Measurements from ENCODE around the gene PDZD4. TPM values are rescaled to one million over a fixed set of nuclear protein-coding genes. Genes with fewer than 3 reads are reported as not detected.

The PDZD4 gene
- total RNA-seq, 2 donors from 2014 or later = 0.82 to 5.0 TPM

DNA sequence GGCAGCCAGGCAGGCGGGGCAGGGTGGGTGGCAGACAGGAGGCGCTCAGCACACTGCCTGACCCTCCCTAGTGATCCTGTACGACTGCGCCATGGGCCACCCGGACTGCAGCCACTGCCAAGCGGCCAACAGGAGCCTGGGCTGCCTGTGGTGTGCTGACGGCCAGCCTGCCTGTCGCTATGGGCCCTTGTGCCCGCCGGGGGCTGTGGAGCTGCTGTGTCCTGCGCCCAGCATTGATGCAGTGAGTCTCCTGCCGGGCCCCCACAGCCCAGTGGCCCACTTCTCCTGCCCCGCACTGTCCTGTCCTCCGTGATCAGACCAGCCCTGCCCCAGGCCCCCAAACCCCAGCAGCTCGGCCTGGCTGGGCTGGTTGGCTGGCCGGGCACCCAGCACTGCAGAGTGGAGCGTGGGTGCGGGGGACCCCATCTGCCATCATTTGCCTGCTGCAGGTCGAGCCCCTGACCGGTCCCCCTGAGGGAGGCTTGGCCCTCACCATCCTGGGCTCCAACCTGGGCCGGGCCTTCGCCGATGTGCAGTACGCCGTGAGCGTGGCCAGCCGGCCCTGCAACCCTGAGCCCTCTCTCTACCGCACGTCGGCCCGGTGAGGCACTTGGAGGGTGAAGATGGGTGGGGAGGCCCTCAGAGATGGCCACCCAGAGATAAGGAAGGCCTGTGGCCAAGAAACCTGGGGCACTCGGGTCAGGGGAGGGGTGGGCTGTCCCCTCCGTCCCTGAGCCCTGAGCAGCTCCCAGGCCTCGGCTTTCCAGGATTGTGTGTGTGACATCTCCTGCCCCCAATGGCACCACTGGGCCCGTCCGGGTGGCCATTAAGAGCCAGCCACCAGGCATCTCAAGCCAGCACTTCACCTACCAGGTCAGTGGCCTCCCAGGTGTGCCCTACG, 58.7 kb downstream of the PDZD4 start:
- DNase-seq (no peak), ATAC-seq (replicated peaks in 1 of 2) (no peak)
- Mint-ChIP-seq H3K27me3 (ENCODE audit: low read depth) (no peaks in the 10 kb centered on the region), H3K4me1 (ENCODE audit: low read depth) (peaks cover 4% of the 10 kb centered on the region), H3K27ac (no peak overlapping the region), H3K9me3 (no peaks in the 10 kb centered on the region), H3K36me3 (ENCODE audit: insufficient read depth in 2 of 2) (no peaks in the 10 kb centered on the region), H3K4me3 (no peak overlapping the region)

DNA sequence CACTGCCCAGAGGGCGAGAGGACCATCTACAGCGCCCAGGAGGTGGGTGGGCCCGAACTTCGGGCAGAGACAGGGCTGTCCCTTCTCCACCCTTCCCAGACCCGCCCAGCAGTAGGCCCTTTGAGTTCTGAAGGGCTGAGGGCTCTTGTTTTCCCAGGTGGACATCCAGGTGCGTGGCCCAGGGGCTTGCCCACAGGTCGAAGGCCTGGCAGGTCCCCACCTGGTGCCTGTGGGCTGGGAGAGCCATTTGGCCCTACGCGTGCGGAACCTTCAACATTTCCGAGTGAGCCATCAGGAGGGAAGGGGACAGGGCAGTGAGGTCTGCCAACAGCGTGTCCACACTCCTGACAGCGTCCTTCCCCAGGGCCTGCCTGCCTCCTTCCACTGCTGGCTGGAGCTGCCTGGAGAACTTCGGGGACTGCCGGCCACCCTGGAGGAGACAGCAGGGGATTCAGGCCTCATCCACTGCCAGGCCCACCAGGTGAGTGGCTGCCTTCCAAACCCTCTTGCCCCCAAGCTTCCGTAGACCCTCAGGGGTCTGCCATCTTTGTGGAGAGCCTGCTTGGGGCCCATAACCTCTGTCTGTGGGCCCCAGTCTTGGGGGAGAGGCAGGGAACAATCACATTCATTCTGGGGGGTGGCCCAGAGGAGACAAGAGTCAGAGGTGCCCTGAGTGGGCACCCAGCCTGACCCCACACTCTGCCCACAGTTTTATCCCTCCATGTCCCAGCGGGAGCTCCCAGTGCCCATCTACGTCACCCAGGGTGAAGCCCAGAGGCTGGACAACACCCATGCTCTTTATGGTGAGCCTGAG, 59.5 kb downstream of the PDZD4 start:
- no peak overlapping the region for H3K27ac Mint-ChIP-seq
- no peak for ATAC-seq (replicated peaks in 1 of 2)
- H3K9me3 Mint-ChIP-seq = no peaks in the 10 kb centered on the region
- H3K27me3 Mint-ChIP-seq (ENCODE audit: low read depth) = no peaks in the 10 kb centered on the region
- peaks cover 10% of the 10 kb centered on the region for H3K4me1 Mint-ChIP-seq (ENCODE audit: low read depth)
- H3K36me3 Mint-ChIP-seq (ENCODE audit: insufficient read depth in 2 of 2) = no peaks in the 10 kb centered on the region
- no peak overlapping the region for H3K4me3 Mint-ChIP-seq
- no peak for DNase-seq

DNA sequence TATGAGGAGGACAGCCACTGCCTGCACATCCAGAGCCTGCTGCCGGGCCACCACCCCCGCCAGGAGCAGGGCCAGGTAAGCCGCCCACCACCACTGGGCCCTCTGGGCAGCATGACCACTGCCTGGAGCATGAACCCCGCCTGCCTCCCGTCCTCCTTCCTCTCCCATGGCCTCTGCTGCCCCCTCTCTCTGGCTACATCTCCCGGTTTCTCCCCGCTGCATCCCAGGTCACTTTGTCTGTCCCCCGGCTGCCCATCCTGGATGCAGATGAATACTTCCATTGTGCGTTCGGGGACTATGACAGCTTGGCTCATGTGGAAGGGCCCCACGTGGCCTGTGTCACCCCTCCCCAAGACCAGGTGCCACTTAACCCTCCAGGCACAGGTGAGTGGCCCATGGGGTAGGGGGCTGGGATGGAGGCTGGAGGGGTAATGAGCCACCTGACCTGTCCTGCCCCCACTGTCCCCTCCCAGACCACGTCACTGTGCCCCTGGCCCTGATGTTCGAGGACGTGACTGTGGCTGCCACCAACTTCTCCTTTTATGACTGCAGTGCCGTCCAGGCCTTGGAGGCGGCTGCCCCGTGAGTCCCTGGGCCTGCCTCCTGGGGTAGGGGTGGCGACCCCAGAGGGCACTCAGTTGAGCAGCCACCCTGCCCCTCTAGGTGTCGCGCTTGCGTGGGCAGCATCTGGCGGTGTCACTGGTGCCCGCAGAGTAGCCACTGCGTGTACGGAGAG, 60.3 kb downstream of the PDZD4 start:
- no peak for ATAC-seq (replicated peaks in 1 of 2)
- H3K27me3 Mint-ChIP-seq (ENCODE audit: low read depth) = no peaks in the 10 kb centered on the region

DNA sequence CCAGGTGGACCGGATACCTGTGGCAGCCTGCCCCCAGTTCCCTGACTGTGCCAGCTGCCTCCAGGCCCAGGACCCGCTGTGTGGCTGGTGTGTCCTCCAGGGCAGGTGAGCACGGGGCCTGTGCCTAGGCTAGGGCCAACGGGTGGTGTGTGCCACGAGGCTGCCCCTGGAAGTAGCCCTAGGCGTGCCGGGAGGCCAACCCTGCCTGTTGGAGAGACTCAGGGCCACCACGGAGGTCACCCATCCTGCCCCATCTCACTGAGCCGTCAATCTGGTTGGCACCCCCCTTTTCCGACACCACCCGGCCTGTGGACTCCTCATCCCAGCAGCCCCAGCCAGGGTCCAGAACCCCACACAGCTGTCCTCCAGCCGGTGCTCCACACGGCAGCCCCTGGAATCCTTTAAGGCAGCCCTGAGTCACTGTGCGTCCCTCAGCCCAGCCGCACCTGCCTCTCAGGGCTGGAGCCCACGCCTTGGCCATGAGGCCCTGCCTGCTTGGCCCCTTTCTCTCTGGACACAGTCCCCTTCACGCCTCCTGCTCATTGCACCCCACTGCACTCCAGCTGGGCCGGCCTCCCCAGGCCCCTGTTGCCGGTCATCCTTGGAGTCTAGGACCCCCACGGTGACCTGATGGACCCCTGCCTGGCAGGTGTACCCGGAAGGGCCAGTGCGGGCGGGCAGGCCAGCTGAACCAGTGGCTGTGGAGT, 61.0 kb downstream of the PDZD4 start:
- H3K27ac Mint-ChIP-seq = no peak overlapping the region
- H3K27me3 Mint-ChIP-seq (ENCODE audit: low read depth) = no peaks in the 10 kb centered on the region
- H3K9me3 Mint-ChIP-seq = no peaks in the 10 kb centered on the region
- DNase-seq (no peak), ATAC-seq (replicated peaks in 1 of 2) (no peak)
- H3K4me1 Mint-ChIP-seq (ENCODE audit: low read depth) = peaks cover 10% of the 10 kb centered on the region
- no peaks in the 10 kb centered on the region for H3K36me3 Mint-ChIP-seq (ENCODE audit: insufficient read depth in 2 of 2)
- no peak overlapping the region for H3K4me3 Mint-ChIP-seq

More for the DNA sequence above, 60.3 kb downstream of the PDZD4 start:
- no peaks in the 10 kb centered on the region for H3K36me3 Mint-ChIP-seq (ENCODE audit: insufficient read depth in 2 of 2)
- DNase-seq = no peak
- peaks cover 10% of the 10 kb centered on the region for H3K4me1 Mint-ChIP-seq (ENCODE audit: low read depth)
- no peak overlapping the region for H3K27ac Mint-ChIP-seq
- no peaks in the 10 kb centered on the region for H3K9me3 Mint-ChIP-seq
- H3K4me3 Mint-ChIP-seq = no peak overlapping the region

DNA sequence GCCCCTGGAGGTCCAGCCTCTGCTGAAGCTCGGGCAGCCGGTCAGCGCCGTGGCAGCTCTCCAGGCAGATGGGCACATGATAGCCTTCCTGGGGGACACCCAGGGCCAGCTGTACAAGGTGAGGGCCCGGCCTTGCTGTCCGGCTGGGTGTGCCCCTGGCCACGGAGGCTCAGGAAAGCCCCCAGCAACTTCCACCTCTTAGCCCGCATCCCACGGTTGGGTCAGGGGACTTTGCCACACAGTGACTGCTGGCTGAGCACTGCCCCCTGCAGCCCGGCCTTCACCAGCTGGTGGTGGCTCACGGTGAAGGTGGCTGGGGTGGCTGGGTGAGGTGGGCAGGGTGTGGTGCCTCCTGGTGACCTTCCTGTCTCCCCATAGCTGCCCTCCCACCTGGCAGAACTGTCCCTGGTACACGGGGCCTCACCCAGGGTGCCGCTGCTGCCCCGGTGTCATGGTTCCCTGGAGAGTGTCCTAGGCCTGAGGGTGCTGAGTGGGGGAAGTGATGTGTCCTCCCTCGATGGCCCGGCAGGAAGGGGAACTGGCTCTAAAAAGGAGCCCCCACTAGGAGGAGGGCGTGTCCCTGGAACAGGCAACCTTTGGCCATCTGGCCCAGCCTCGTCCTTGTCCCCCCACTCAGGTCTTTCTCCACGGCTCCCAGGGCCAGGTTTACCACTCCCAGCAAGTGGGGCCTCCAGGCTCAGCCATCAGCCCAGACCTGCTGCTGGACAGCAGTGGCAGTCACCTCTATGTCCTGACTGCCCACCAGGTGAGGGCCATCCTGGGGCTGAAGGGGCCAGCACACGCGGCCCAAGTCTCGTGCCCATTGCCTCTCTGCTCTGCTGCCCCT, 61.8 kb downstream of the PDZD4 start:
- H3K27ac Mint-ChIP-seq = no peak overlapping the region
- DNase-seq = no peak
- peak overlapping the region in 1 of 2 donors; percentile 27 for H3K4me3 Mint-ChIP-seq

DNA sequence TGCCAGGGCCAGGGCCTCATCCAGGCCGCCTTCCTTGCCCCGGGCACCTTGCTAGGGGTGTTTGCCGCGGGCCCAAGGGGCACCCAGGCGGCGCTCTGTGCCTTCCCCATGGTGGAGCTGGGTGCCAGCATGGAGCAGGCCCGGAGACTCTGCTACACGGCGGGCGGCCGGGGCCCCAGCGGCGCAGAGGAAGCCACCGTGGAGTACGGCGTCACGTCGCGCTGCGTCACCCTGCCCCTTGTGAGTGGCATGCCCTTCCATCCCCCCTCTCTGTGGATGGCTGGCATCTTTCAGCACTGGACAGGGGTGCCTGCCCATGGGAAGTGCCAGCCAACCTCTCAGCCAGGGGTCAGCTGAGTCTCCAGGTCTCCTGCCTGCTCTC, 62.7 kb downstream of the PDZD4 start:
- H3K4me3 Mint-ChIP-seq = no peak overlapping the region
- H3K36me3 Mint-ChIP-seq (ENCODE audit: insufficient read depth in 2 of 2) = no peaks in the 10 kb centered on the region
- H3K4me1 Mint-ChIP-seq (ENCODE audit: low read depth) = peaks cover 17% of the 10 kb centered on the region
- H3K27me3 Mint-ChIP-seq (ENCODE audit: low read depth) = peaks cover 9% of the 10 kb centered on the region
- no peak overlapping the region for H3K27ac Mint-ChIP-seq
- ATAC-seq (replicated peaks in 1 of 2) (no peak), DNase-seq (no peak)
- no peaks in the 10 kb centered on the region for H3K9me3 Mint-ChIP-seq

More for the DNA sequence above, 61.8 kb downstream of the PDZD4 start:
- no peaks in the 10 kb centered on the region for H3K9me3 Mint-ChIP-seq
- peaks cover 5% of the 10 kb centered on the region for H3K27me3 Mint-ChIP-seq (ENCODE audit: low read depth)
- ATAC-seq (replicated peaks in 1 of 2) = no peak
- no peaks in the 10 kb centered on the region for H3K36me3 Mint-ChIP-seq (ENCODE audit: insufficient read depth in 2 of 2)
- peaks cover 17% of the 10 kb centered on the region for H3K4me1 Mint-ChIP-seq (ENCODE audit: low read depth)

DNA sequence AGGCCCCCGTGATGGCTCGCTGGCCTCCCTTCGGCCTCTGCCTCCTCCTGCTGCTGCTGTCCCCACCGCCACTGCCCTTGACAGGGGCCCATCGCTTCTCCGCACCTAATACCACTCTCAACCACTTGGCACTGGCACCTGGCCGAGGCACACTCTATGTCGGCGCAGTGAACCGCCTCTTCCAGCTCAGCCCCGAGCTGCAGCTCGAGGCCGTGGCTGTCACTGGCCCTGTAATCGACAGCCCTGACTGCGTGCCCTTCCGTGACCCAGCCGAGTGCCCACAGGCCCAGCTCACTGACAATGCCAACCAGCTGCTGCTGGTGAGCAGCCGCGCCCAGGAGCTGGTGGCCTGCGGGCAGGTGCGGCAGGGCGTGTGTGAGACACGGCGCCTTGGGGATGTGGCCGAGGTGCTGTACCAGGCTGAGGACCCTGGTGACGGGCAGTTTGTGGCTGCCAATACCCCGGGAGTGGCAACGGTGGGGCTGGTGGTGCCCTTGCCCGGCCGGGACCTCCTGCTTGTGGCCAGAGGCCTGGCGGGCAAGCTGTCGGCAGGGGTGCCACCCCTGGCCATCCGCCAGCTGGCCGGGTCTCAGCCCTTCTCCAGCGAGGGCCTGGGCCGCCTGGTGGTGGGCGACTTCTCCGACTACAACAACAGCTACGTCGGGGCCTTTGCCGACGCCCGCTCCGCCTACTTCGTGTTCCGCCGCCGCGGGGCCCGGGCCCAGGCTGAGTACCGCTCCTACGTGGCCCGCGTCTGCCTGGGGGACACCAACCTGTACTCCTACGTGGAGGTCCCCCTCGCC, 63.3 kb downstream of the PDZD4 start:
- Mint-ChIP-seq H3K27ac (no peak overlapping the region), H3K4me1 (ENCODE audit: low read depth) (peaks cover 17% of the 10 kb centered on the region), H3K27me3 (ENCODE audit: low read depth) (peaks cover 9% of the 10 kb centered on the region), H3K36me3 (ENCODE audit: insufficient read depth in 2 of 2) (no peaks in the 10 kb centered on the region), H3K9me3 (no peaks in the 10 kb centered on the region), H3K4me3 (peak overlapping the region in 1 of 2 donors; percentile 39)
- no peak for ATAC-seq (replicated peaks in 1 of 2)
- no peak for DNase-seq

DNA sequence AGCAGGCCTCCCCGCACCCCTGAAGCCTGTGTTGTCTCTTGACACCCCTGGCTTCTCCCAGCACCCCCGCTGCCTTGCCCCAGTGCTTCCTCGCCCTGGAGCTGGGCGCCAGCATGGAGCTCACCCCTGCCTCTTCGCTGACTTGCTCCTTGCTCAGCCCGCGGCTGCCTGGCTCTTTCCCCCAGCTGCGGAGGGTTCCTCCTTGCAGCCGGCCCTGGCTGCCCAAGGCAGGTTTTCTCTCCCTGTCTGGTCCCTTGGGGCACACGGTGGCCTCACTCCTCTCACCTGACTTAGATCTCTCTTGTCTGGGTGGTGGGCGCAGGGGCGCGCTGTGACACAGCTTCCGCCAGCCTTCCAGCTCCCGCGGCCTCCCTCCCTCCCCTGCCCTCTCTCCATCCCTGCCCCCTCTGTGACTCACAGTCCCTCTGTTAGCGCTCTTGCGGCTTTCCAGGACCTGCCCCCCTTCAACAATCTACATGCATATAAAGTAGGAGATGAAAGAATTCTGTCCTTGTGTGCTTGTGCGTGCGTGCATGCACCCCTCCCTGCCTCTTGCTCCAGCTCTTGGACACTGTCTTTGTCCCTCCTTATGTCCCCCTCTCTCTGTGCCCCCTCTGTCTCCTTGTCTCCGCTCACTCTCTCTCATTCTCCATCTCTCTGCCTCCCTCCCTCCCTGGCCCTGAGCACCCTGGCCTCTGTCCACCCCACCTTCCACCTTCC, 64.1 kb downstream of the PDZD4 start:
- Mint-ChIP-seq H3K4me1 (ENCODE audit: low read depth) (peaks cover 17% of the 10 kb centered on the region), H3K9me3 (no peaks in the 10 kb centered on the region), H3K27me3 (ENCODE audit: low read depth) (peaks cover 9% of the 10 kb centered on the region), H3K27ac (no peak overlapping the region), H3K4me3 (peak overlapping the region; percentile 24 to 60), H3K36me3 (ENCODE audit: insufficient read depth in 2 of 2) (no peaks in the 10 kb centered on the region)
- DNase-seq (peak in 1 of 2 donors; percentile 33), ATAC-seq (replicated peaks in 1 of 2) (peak; percentile 58 to 59)

DNA sequence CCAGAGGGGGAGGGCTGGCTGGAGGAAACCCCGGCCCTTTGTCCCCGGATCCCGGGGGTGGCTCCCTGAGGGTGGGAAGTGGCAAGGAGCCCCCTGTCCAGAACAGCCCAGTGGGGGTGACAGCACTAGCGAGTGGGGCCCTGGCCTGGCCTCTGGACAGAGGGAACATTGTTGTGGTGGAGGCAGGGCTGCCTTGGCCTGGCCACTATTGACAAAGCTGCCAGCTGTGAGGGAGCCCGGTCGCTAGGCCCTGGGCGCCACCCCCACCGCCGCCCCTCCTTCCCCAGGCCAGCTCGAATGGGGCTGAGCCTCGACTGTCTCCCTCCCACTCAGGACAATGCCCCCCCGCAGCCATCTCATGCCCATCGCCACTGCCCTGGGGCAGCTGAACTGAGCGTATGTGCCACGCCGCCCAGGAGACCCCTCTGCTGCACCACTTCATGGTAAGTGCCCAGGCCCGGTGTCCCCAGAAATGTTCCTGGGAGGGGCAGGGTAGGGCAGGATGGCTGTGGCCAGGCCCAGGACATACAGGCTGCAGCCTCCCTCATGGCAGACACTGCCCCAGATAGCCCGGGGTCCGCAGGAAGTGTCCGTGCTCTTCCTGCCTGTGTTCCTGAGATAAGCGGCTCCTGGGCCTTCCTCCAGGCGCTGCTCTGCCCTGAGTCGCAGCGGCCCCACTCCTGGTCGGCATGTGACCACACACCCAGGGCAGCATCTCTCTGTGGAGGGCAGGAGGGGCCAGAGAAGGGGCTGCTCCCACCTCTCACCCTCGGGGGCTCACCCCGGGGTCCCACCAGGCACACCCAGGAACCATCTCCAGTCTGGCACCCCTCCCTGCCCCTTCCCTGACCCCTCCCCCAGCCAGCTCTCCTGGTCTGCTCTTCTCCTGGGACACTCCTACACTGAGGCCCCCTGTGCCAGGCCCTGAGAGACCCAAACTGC, 64.9 kb downstream of the PDZD4 start:
- Mint-ChIP-seq H3K27ac (no peak overlapping the region), H3K27me3 (ENCODE audit: low read depth) (peaks cover 9% of the 10 kb centered on the region), H3K9me3 (no peaks in the 10 kb centered on the region), H3K4me3 (peak overlapping the region in 1 of 2 donors; percentile 60), H3K4me1 (ENCODE audit: low read depth) (peaks cover 17% of the 10 kb centered on the region), H3K36me3 (ENCODE audit: insufficient read depth in 2 of 2) (no peaks in the 10 kb centered on the region)
- ATAC-seq (replicated peaks in 1 of 2) = no peak
- no peak for DNase-seq

DNA sequence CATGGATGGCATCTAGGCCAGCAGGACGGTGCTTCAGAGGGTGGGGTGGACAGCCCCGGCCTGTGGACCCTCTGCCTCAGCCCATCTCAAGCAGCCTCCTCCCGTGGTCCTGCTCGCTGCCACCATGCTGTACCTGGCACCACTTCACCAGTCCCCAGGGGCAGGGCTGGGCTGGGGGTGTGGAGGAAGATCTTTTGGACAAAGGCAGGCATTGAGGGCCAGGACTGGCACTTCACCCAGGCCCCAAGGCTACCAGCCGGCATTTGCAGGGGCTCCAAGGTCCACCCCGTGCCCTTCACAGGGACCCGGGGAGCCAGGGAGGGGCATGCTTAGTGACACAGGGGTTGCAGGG, 65.6 kb downstream of the PDZD4 start:
- DNase-seq = no peak
- Mint-ChIP-seq H3K4me1 (ENCODE audit: low read depth) (peaks cover 17% of the 10 kb centered on the region), H3K9me3 (no peaks in the 10 kb centered on the region), H3K27ac (no peak overlapping the region), H3K36me3 (ENCODE audit: insufficient read depth in 2 of 2) (no peaks in the 10 kb centered on the region), H3K4me3 (no peak overlapping the region), H3K27me3 (ENCODE audit: low read depth) (peaks cover 9% of the 10 kb centered on the region)
- no peak for ATAC-seq (replicated peaks in 1 of 2)

Data from activated T-cell treated with anti-CD3 and anti-CD28 coated beads, Interleukin-2, amount 50 U/mL, for 72 hours (primary cell).